IMR-90 (cell line): ENCODE results near the gene ZNF580. TPM values are rescaled to one million over a fixed set of nuclear protein-coding genes. Genes with fewer than 3 reads are reported as not detected.

Experiments used
- ATAC-seq: fragments of 200-7000 bp; cut with Tn5 transposase; 2 replicates; pipeline ENCODE4 v1.9.1; 2020; ENCODE audit warnings: low read depth, mild to moderate bottlenecking, moderate library complexity
- BruUV-seq: library from RNA; stranded (reverse); fragments of 400-500 nt; replicated peaks from 2 replicates; lab custom pipeline; 2021; lab: Mats Ljungman, UMichigan
- CTCF ChIA-PET: fragments of 300-600 bp; formaldehyde crosslinking; extraction: SDS; loops from one replicate; lab custom pipeline; 2021; ENCODE audit warnings: antibody characterized with exemption; lab: Yijun Ruan, JAX
- POLR2A ChIA-PET: fragments of 300-600 bp; sonication (Branson Sonifier 250); formaldehyde crosslinking; loops from one replicate; lab custom pipeline; 2022; ENCODE audit warnings: antibody characterized with exemption; ENCODE audit not compliant: unreplicated experiment; lab: Charles Lee
- DNase-seq: peaks from one replicate; pipeline ENCODE4 v3.0.0; 2013
- H2AFZ ChIP-seq: replicated peaks from 2 replicates; pipeline ENCODE3; 2013; ENCODE audit warnings: low read length, mild to moderate bottlenecking; ENCODE audit not compliant: poor library complexity
- H2AK5ac ChIP-seq: 2 replicates; pipeline ENCODE4 v1.6.1; 2013; ENCODE audit warnings: low read depth, low read length, inconsistent platforms
- H2AK9ac ChIP-seq: replicated peaks from 2 replicates; pipeline ENCODE3; 2013; ENCODE audit warnings: mild to moderate bottlenecking, low read depth, low read length, moderate library complexity; ENCODE audit not compliant: poor library complexity
- H2BK120ac ChIP-seq: 2 replicates; pipeline ENCODE4 v1.6.1; 2013; ENCODE audit warnings: low read depth, low read length, inconsistent platforms
- H2BK15ac ChIP-seq: 3 replicates; pipeline ENCODE4 v1.6.1; 2013; ENCODE audit warnings: low read depth, low read length, inconsistent platforms
- H2BK20ac ChIP-seq: 2 replicates; pipeline ENCODE4 v1.6.1; 2013; ENCODE audit warnings: low read depth, mild to moderate bottlenecking, inconsistent platforms, low read length, moderate library complexity
- H2BK5ac ChIP-seq: 2 replicates; pipeline ENCODE4 v1.6.1; 2013; ENCODE audit warnings: mild to moderate bottlenecking, low read depth, low read length, inconsistent platforms; ENCODE audit not compliant: poor library complexity, severe bottlenecking
- H3K14ac ChIP-seq: replicated peaks from 2 replicates; pipeline ENCODE4 v1.6.1; 2013; ENCODE audit warnings: low read depth, low read length, inconsistent platforms
- H3K18ac ChIP-seq: 2 replicates; pipeline ENCODE4 v1.6.1; 2013; ENCODE audit warnings: low read depth, low read length, control low read depth
- H3K23ac ChIP-seq: 2 replicates; pipeline ENCODE4 v1.6.1; 2013; ENCODE audit warnings: low read depth, low read length, inconsistent platforms
- H3K27ac ChIP-seq: 2 replicates; pipeline ENCODE4 v1.5.1; 2013; ENCODE audit warnings: mild to moderate bottlenecking, control low read depth, low read length; ENCODE audit not compliant: insufficient read depth
- H3K27me3 ChIP-seq: 2 replicates; pipeline ENCODE4 v1.6.1; 2013; ENCODE audit warnings: low read length; ENCODE audit not compliant: control insufficient read depth, insufficient read depth
- H3K36me3 ChIP-seq: 2 replicates; pipeline ENCODE4 v1.6.1; 2013; ENCODE audit warnings: low read length, mixed read lengths; ENCODE audit not compliant: control insufficient read depth, insufficient read depth
- H3K4ac ChIP-seq: 2 replicates; pipeline ENCODE4 v1.6.1; 2013; ENCODE audit warnings: low read depth, low read length, inconsistent platforms
- H3K4me1 ChIP-seq: 2 replicates; pipeline ENCODE4 v1.6.1; 2013; ENCODE audit warnings: low read length, mixed read lengths; ENCODE audit not compliant: control insufficient read depth, insufficient read depth
- H3K4me2 ChIP-seq: 2 replicates; pipeline ENCODE4 v1.6.1; 2013; ENCODE audit warnings: low read depth, mild to moderate bottlenecking, control low read depth, low read length, moderate library complexity
- H3K4me3 ChIP-seq: 2 replicates; pipeline ENCODE4 v1.5.1; 2013; ENCODE audit warnings: low read depth, mild to moderate bottlenecking, control low read depth, low read length, moderate library complexity; ENCODE audit not compliant: insufficient read depth
- H3K56ac ChIP-seq: 2 replicates; pipeline ENCODE4 v1.6.1; 2013; ENCODE audit warnings: low read length, inconsistent platforms; ENCODE audit not compliant: insufficient read depth; ENCODE audit errors: extremely low read depth
- H3K79me1 ChIP-seq, 2 experiments: 2 replicates each; pipeline ENCODE4 v1.6.1; 2013; ENCODE audit warnings: low read length in 2 of 2, inconsistent platforms in 1 of 2, low read depth in 1 of 2
- H3K9ac ChIP-seq: 2 replicates; pipeline ENCODE4 v1.6.1; 2013; ENCODE audit warnings: low read depth, low read length, control low read depth
- H3K9me1 ChIP-seq: 2 replicates; pipeline ENCODE4 v1.6.1; 2013; ENCODE audit warnings: low read length, inconsistent platforms; ENCODE audit not compliant: insufficient read depth
- H3K9me3 ChIP-seq: 2 replicates; pipeline ENCODE4 v1.6.1; 2013; ENCODE audit warnings: low read length; ENCODE audit not compliant: control insufficient read depth, insufficient read depth
- H4K20me1 ChIP-seq: 2 replicates; pipeline ENCODE4 v1.6.1; 2013; ENCODE audit warnings: low read length, inconsistent platforms; ENCODE audit not compliant: insufficient read depth
- H4K5ac ChIP-seq: 2 replicates; pipeline ENCODE4 v1.6.1; 2013; ENCODE audit warnings: mild to moderate bottlenecking, low read depth, low read length, control low read depth
- H4K8ac ChIP-seq, 2 experiments: 2 replicates each; pipeline ENCODE4 v1.6.1; 2013; ENCODE audit warnings: low read depth in 2 of 2, low read length in 2 of 2, control low read depth in 1 of 2, inconsistent platforms in 1 of 2
- H4K91ac ChIP-seq: 2 replicates; pipeline ENCODE4 v1.6.1; 2013; ENCODE audit warnings: low read depth, low read length, inconsistent platforms; ENCODE audit not compliant: insufficient read depth
- BHLHE40 ChIP-seq: fragments of 150-350 bp; IDR thresholded peaks from 2 replicates; pipeline ENCODE4 v1.6.1; 2016; ENCODE audit warnings: mild to moderate bottlenecking, low read depth, low read length
- CEBPB ChIP-seq: IDR thresholded peaks from 2 replicates; pipeline ENCODE4 v1.6.1; 2012; ENCODE audit warnings: low read depth, low read length, improper control_type of control experiment
- CHD1 ChIP-seq: IDR thresholded peaks from 2 replicates; pipeline ENCODE4 v1.6.1; 2012; ENCODE audit warnings: low read depth, low read length, improper control_type of control experiment
- FOS ChIP-seq: fragments of 150-350 bp; IDR thresholded peaks from 2 replicates; pipeline ENCODE4 v1.6.1; 2016; ENCODE audit warnings: low read depth, low read length
- MAFK ChIP-seq: IDR thresholded peaks from 2 replicates; pipeline ENCODE4 v1.6.1; 2012; ENCODE audit warnings: low read depth, low read length, improper control_type of control experiment
- MAZ ChIP-seq: IDR thresholded peaks from 2 replicates; pipeline ENCODE4 v1.6.1; 2012; ENCODE audit warnings: low read depth, mild to moderate bottlenecking, low read length, improper control_type of control experiment, moderate library complexity, borderline replicate concordance
- MXI1 ChIP-seq: IDR thresholded peaks from 2 replicates; pipeline ENCODE4 v1.6.1; 2012; ENCODE audit warnings: low read depth, mild to moderate bottlenecking, low read length, moderate library complexity, borderline replicate concordance
- POLR2A ChIP-seq: IDR thresholded peaks from 2 replicates; pipeline ENCODE4 v1.6.1; 2012; ENCODE audit warnings: mild to moderate bottlenecking, low read depth, low read length
- RAD21 ChIP-seq: IDR thresholded peaks from 2 replicates; pipeline ENCODE4 v1.6.1; 2012; ENCODE audit warnings: low read length, improper control_type of control experiment
- RCOR1 ChIP-seq: IDR thresholded peaks from 2 replicates; pipeline ENCODE4 v1.6.1; 2012; ENCODE audit warnings: mild to moderate bottlenecking, low read length, improper control_type of control experiment; ENCODE audit not compliant: insufficient replicate concordance
- USF2 ChIP-seq: fragments of 150-350 bp; IDR thresholded peaks from 2 replicates; pipeline ENCODE4 v1.6.1; 2017; ENCODE audit warnings: mild to moderate bottlenecking, antibody characterized with exemption, low read length, low read depth
- WGBS, 2 experiments: methylation state at CpG; one replicate each; pipeline versions ENCODE4 v1.1.5 to v1.1.7; 2013; ENCODE audit warnings: missing lambda C conversion rate in 2 of 2; ENCODE audit not compliant: insufficient read length in 1 of 2; ENCODE audit errors: extremely low coverage in 2 of 2; 5-methylcytosine and 5-hydroxymethylcytosine counted together
- dilution Hi-C: fragments of 300-500 bp; cut with HindIII; formaldehyde crosslinking; loops from one replicate; pipeline ENCODE4 v1.14.3; 2018; ENCODE audit warnings: low sequenced_read_pairs; ENCODE audit not compliant: unreplicated experiment
- in situ Hi-C: fragments of 300-500 bp; cut with MboI; formaldehyde crosslinking; loops from 3 replicates; pipeline ENCODE4 v1.14.3; 2019; ENCODE audit warnings: low sequenced_read_pairs, inconsistent platforms, mixed read lengths
- intact Hi-C: fragments of 100-400 bp; cut with micrococcal nuclease; formaldehyde crosslinking; loops from 2 replicates; pipeline ENCODE4 v1.10.0; 2022
- polyA plus RNA-seq, 3 experiments: library from polyadenylated mRNA; depleted of rRNA; stranded (reverse); fragments of >200 nt; gene quantifications; 2 replicates each; pipeline ENCODE4 v1.2.3, GENCODE V29; 2012; ENCODE audit warnings: low replicate concordance in 1 of 3
- total RNA-seq: library from RNA; depleted of rRNA; stranded (reverse); fragments of >200 nt; gene quantifications from 2 replicates; pipeline ENCODE4 v1.2.3, GENCODE V29; 2012

ZNF580 gene
- total and polyA plus RNA-seq, 2 of the 4 experiments (the other 2 are of a cell fraction): 1.4 to 36.9 TPM

GRCh38 chr19:55658846-55659459 is 18.2 kb downstream of the ZNF580 start:
- Histone ChIP-seq H2AFZ (no peak overlapping the region), H3K79me1 (peaks cover 12 to 44% of the 10 kb centered on the region in 2 experiments), H2BK15ac (no peak overlapping the region), H4K20me1 (peaks cover 92% of the 10 kb centered on the region), H2BK120ac (no peak overlapping the region), H3K9ac (no peak overlapping the region), H3K18ac (no peak overlapping the region), H3K4me3 (no peak overlapping the region), H3K27me3 (no peaks in the 10 kb centered on the region), H2AK5ac (no peak overlapping the region), H3K4me1 (peaks cover 10% of the 10 kb centered on the region), H3K9me3 (no peaks in the 10 kb centered on the region), H4K91ac (no peak overlapping the region), H2BK20ac (no peak overlapping the region), H2AK9ac (no peak overlapping the region), H3K14ac (no peak overlapping the region), H4K8ac (no peak overlapping the region), H4K5ac (no peak overlapping the region), H3K9me1 (peaks cover 13% of the 10 kb centered on the region), H3K4ac (no peak overlapping the region), H3K36me3 (peaks cover 45% of the 10 kb centered on the region), H3K4me2 (no peak overlapping the region), H3K23ac (no peak overlapping the region), H2BK5ac (no peak overlapping the region), H3K27ac (no peak overlapping the region), H3K56ac (no peak overlapping the region)
- dilution Hi-C loops (no loop called here), intact Hi-C loops (no loop called here), in situ Hi-C loops (loop anchor here (25.0 kb wide), 2 partner anchors 1197 to 1522 kb away; partner anchors contain the start of genes CDC42EP5, CNOT3 and LENG9)
- no peak for ATAC-seq
- DNase-seq: no peak
- BruUV-seq: no TSS peak
- 84% methylated on average over 13 of the region's 37 CpGs; no CpG with 5 or more reads in 1 of the 2 experiments for WGBS, 2 experiments
- TF ChIP-seq FOS: no peak
- TF ChIP-seq RAD21: no peak
- TF ChIP-seq CHD1: no peak
- TF ChIP-seq BHLHE40: no peak
- no peak for TF ChIP-seq CEBPB
- no peak for TF ChIP-seq POLR2A
- TF ChIP-seq MAZ: no peak
- TF ChIP-seq MAFK: no peak
- TF ChIP-seq USF2: no peak
- no peak for TF ChIP-seq RCOR1
- no peak for TF ChIP-seq MXI1
- ChIA-PET POLR2A (no interaction called here), CTCF (no interaction called here)
